HepG2 (cell line): ENCODE results near the gene EHBP1. TPM values are rescaled to one million over a fixed set of nuclear protein-coding genes. Genes with fewer than 3 reads are reported as not detected.

Source experiments
- ATAC-seq: fragments of 200-7000 bp; cut with Tn5 transposase; 3 replicates; pipeline ENCODE4 v1.9.1; 2020; ENCODE audit warnings: mild to moderate bottlenecking, moderate library complexity
- BruUV-seq: library from RNA; stranded (reverse); fragments of 400-500 nt; replicated peaks from 2 replicates; lab custom pipeline; 2021; lab: Mats Ljungman, UMichigan
- CTCF ChIA-PET: fragments of 300-600 bp; formaldehyde crosslinking; extraction: SDS; loops from one replicate; lab custom pipeline; 2021; ENCODE audit warnings: low total read pairs, inconsistent platforms, low intra/inter-chr PET ratio; lab: Yijun Ruan, JAX
- POLR2A ChIA-PET: fragments of 350-600 bp; sonication (Branson Sonifier 250); formaldehyde crosslinking; loops from one replicate; lab custom pipeline; 2020; ENCODE audit warnings: antibody characterized with exemption, inconsistent platforms; lab: Yijun Ruan, JAX
- DNase-seq: peaks from one replicate; pipeline ENCODE4 v3.0.0-alpha.2; 2015; ENCODE audit warnings: low spot score
- FAIRE-seq: peaks from 3 replicates; lab custom pipeline; 2011; peaks lifted over from hg19 to GRCh38; lab: Jason Lieb, UNC
- H2AFZ ChIP-seq: one replicate; pipeline ENCODE4 v1.6.1; 2011; ENCODE audit warnings: low read length, inconsistent platforms
- H3K27ac ChIP-seq: fragments of 300-600 bp; 3 replicates; pipeline ENCODE4 v1.8.0; 2011; ENCODE audit warnings: mixed run types, mild to moderate bottlenecking, mixed read lengths, low read length, inconsistent platforms; ENCODE audit not compliant: insufficient read depth; ENCODE audit errors: extremely low read length
- H3K27me3 ChIP-seq, 2 experiments: fragments of 200-600 bp in 1 of 2; 2 replicates in 1 of 2; 3 replicates in 1 of 2; pipeline versions ENCODE4 v1.6.0 to v1.8.0; 2011; ENCODE audit warnings: low read length in 2 of 2, mild to moderate bottlenecking in 2 of 2, moderate library complexity in 2 of 2, inconsistent platforms in 1 of 2; ENCODE audit not compliant: insufficient read depth in 2 of 2, control insufficient read depth in 1 of 2
- H3K36me3 ChIP-seq, 2 experiments: fragments of 200-600 bp in 1 of 2; replicated peaks in 1 of 2; 2 replicates in 1 of 2; 3 replicates in 1 of 2; pipeline versions ENCODE4 v1.5.1 to v1.8.0; 2011; ENCODE audit warnings: low read length in 2 of 2, inconsistent platforms in 1 of 2; ENCODE audit not compliant: insufficient read depth in 2 of 2, control insufficient read depth in 1 of 2
- H3K4me1 ChIP-seq: 2 replicates; pipeline ENCODE4 v1.5.1; 2012; ENCODE audit warnings: low read length, inconsistent platforms; ENCODE audit not compliant: insufficient read depth
- H3K4me2 ChIP-seq: 2 replicates; pipeline ENCODE4 v1.6.0; 2011; ENCODE audit warnings: low read depth, low read length, inconsistent platforms
- H3K4me3 ChIP-seq, 3 experiments: fragments of 200-600 bp in 1 of 3; sonication (generic), shearing (Covaris generic) in 1 of 3; replicated peaks in 1 of 3; 2 replicates each; pipeline ENCODE4 v1.5.1; 2011 to 2016; ENCODE audit warnings: low read length in 3 of 3, inconsistent platforms in 2 of 3, low read depth in 2 of 3, mild to moderate bottlenecking in 2 of 3, control low read depth in 1 of 3, mixed read lengths in 1 of 3; ENCODE audit not compliant: insufficient read depth in 1 of 3
- H3K79me2 ChIP-seq: one replicate; pipeline ENCODE4 v1.6.1; 2011; ENCODE audit warnings: low read length, inconsistent platforms; ENCODE audit not compliant: insufficient read depth
- H3K9ac ChIP-seq: 2 replicates; pipeline ENCODE4 v1.6.0; 2011; ENCODE audit warnings: mild to moderate bottlenecking, low read depth, low read length, inconsistent platforms; ENCODE audit not compliant: insufficient read depth
- H3K9me3 ChIP-seq: 2 replicates; pipeline ENCODE4 v1.5.1; 2012; ENCODE audit warnings: mild to moderate bottlenecking, low read length
- H4K20me1 ChIP-seq: 2 replicates; pipeline ENCODE4 v1.6.0; 2011; ENCODE audit warnings: inconsistent platforms, mild to moderate bottlenecking, low read length, moderate library complexity; ENCODE audit not compliant: insufficient read depth
- HMG20A ChIP-seq: IDR thresholded peaks from 2 replicates; pipeline ENCODE4 v1.6.1; 2016; ENCODE audit warnings: borderline replicate concordance
- MIER2 ChIP-seq: IDR thresholded peaks from 2 replicates; pipeline ENCODE4 v1.6.1; 2016; ENCODE audit warnings: missing biosample characterization, missing genetic modification reagents
- ONECUT2 ChIP-seq: sonication (generic); formaldehyde crosslinking; IDR thresholded peaks from 2 replicates; pipeline ENCODE4 v1.4.0; 2020; ENCODE audit warnings: missing genetic modification reagents
- RAD21 ChIP-seq: fragments of 450-650 bp; formaldehyde crosslinking; IDR thresholded peaks from 2 replicates; pipeline ENCODE4 v1.5.0; 2020; ENCODE audit warnings: mild to moderate bottlenecking
- ZBTB43 ChIP-seq: sonication (generic); formaldehyde crosslinking; conservative IDR thresholded peaks from 2 replicates; pipeline ENCODE4 v1.4.0; 2020; ENCODE audit warnings: missing genetic modification reagents
- ZNF276 ChIP-seq: sonication (generic); formaldehyde crosslinking; IDR thresholded peaks from 2 replicates; pipeline ENCODE4 v1.4.0; 2020; ENCODE audit warnings: mild to moderate bottlenecking, low read depth, missing genetic modification reagents
- ZNF747 ChIP-seq: sonication (generic); formaldehyde crosslinking; IDR thresholded peaks from 2 replicates; pipeline ENCODE4 v1.8.1; 2023; ENCODE audit warnings: missing genetic modification reagents, mild to moderate bottlenecking, borderline replicate concordance
- ZSCAN22 ChIP-seq: sonication (generic); formaldehyde crosslinking; IDR thresholded peaks from 2 replicates; pipeline ENCODE4 v1.4.0; 2020; ENCODE audit warnings: mild to moderate bottlenecking, missing genetic modification reagents
- WGBS: methylation state at CpG from one replicate; pipeline ENCODE4 v1.1.6; 2017; ENCODE audit warnings: low lambda C conversion rate; 5-methylcytosine and 5-hydroxymethylcytosine counted together
- in situ Hi-C: cut with HindIII; loops from 2 replicates; pipeline ENCODE4 v1.10.0; 2017; ENCODE audit warnings: low pct_unique_long_range_greater_than_20kb; ENCODE audit not compliant: extremely low pct_ligation_motif_present
- intact Hi-C: fragments of 100-400 bp; cut with micrococcal nuclease; formaldehyde crosslinking; loops from one replicate; pipeline ENCODE4 v1.10.0; 2022; ENCODE audit not compliant: unreplicated experiment
- polyA plus RNA-seq, 8 experiments: library from polyadenylated mRNA; depleted of rRNA in 3 of 8; stranded (reverse) in 7 of 8; unstranded in 1 of 8; fragments of >200 nt; fragmentation: Illumina TruSeq in 4 of 8; extraction: Trizol in 4 of 8; gene quantifications; 2 replicates each; pipeline versions ENCODE4 v1.2.1 to v1.2.3, GENCODE V29; 2011 to 2016; ENCODE audit warnings: low read depth in 4 of 8, missing spikeins in 1 of 8, mixed read lengths in 1 of 8; ENCODE audit not compliant: insufficient read depth in 1 of 8
- total RNA-seq, 5 experiments: library from RNA; depleted of rRNA; stranded (reverse); fragments of >200 nt; fragmentation: Illumina TruSeq; extraction: Trizol; gene quantifications; 2 replicates each; pipeline ENCODE4 v1.2.3, GENCODE V29; 2016; ENCODE audit warnings: low read depth in 1 of 5
- TF ChIP-seq, protein P1 (sequence below), 2 experiments: sonication (generic) in 1 of 2; formaldehyde crosslinking in 1 of 2; IDR thresholded peaks; 2 replicates each; pipeline versions ENCODE4 v1.4.0 to v1.6.1; 2018 to 2020; ENCODE audit warnings: missing genetic modification reagents in 2 of 2, borderline replicate concordance in 1 of 2, low read depth in 1 of 2, mild to moderate bottlenecking in 1 of 2, missing biosample characterization in 1 of 2
- TF ChIP-seq, protein P2 (sequence below): sonication (generic); formaldehyde crosslinking; IDR thresholded peaks from 2 replicates; pipeline ENCODE4 v1.4.0; 2020; ENCODE audit warnings: missing genetic modification reagents, borderline replicate concordance

The EHBP1 gene
- total and polyA plus RNA-seq, 2 of the 13 experiments (the other 11 are each of a cell fraction or from before 2014, with no cell fraction given), result 93.5 to 146 TPM

DNA sequence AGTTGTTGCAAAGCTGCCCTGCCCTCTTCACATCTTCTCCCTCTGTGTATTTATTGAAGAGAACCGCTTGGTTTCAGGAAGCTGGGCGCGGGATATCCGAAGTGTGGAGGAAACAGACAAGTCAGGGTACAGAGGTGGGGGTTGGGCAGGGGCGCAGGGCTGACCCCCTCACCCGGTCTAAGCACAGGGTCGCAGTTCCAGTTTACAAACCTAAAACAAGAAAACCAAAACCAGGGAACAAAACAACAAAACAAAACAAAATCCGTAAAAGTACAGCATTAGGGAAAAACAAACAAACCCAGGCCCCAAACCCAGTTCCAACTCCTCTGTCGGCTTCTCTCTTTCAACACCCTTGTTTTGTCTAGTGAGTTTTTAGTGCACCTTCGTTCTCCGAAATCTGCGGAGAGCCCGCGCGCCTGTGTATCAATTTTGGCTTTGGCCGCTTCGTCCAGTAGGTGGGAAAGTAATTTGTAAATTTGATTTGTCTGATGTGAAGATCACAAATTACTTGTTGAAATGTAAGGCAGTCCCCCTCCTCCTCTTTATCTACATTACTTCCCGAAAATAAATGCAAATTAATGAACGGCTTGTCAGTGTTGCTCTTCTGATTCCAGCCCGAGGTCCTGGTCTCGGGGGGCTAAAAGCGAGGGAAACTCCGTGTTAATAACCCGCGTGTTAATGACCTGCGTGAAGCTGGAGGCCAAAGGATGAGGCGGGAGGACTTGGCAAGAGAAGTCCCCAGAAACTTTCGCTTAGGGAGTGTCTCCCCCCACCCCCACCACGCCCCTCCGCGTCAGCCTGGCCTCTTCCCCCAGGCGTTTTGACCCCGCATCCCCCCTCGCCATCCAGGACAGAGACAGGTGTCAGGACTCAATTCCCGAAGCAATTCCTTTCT lies 352.0 kb downstream of the EHBP1 start (continued):
- TF ChIP-seq, protein P1, sequence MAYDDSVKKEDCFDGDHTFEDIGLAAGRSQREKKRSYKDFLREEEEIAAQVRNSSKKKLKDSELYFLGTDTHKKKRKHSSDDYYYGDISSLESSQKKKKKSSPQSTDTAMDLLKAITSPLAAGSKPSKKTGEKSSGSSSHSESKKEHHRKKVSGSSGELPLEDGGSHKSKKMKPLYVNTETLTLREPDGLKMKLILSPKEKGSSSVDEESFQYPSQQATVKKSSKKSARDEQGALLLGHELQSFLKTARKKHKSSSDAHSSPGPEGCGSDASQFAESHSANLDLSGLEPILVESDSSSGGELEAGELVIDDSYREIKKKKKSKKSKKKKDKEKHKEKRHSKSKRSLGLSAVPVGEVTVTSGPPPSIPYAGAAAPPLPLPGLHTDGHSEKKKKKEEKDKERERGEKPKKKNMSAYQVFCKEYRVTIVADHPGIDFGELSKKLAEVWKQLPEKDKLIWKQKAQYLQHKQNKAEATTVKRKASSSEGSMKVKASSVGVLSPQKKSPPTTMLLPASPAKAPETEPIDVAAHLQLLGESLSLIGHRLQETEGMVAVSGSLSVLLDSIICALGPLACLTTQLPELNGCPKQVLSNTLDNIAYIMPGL (CRISPR knock-in tag; IDR thresholded peaks at IDR 0.05; ENCODE audit: borderline replicate concordance in 1 of 2, low read depth in 1 of 2), result no peak

DNA sequence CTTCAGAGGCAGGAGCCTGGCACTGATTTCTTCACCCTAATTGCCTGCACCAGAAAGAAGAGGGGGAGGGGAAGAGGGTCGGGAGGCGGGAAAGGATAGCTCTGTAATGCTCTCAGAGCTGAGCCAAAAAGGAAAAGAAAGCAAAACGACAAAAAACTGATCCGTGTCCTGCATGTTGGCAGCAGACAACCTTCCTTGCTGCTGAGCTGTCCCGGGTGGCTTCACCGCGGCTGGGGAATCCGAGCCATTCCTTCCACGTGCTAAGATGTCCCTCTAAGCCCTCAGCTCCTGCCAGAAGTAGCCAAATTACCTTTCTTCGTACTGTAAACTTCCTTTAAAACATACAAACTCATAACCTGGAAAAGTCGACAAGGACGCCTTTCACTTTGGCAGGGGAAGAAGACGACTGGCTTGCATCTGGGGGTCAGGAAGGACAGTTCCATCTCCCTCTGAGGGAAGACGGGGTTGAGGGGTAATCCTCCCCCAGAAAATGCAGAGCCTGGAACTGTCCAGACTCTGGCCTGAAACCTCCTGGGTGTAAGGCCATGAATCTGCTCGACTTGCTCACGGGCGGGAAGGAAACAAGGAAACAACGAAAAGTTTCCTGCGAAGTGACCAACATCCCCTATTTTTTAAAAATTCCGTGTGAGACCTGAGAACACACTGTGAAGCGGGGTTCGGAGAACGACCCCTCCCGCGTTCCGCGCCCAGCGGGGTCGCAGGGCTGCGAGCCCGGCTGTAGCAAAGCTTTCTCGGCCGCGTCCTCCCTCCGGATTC lies 352.8 kb downstream of the EHBP1 start:
- Histone ChIP-seq H3K9me3 (no peaks in the 10 kb centered on the region), H3K79me2 (no peaks in the 10 kb centered on the region), H3K4me3 (no peak overlapping the region), H3K36me3 (peaks cover 16 to 41% of the 10 kb centered on the region in 2 experiments), H4K20me1 (no peaks in the 10 kb centered on the region), H3K9ac (no peak overlapping the region), H3K4me2 (no peak overlapping the region), H3K27me3 (no peaks in the 10 kb centered on the region), H3K4me1 (no peaks in the 10 kb centered on the region), H2AFZ (no peak overlapping the region), H3K27ac (no peak overlapping the region)
- WGBS, result 94% methylated on average over 35 of the region's 35 CpGs
- ChIA-PET CTCF (no interaction called here), POLR2A (no interaction called here)
- no TSS peak for BruUV-seq
- DNase-seq (no peak), FAIRE-seq (no peak), ATAC-seq (peak; percentile 8; the same call in 2 of the 3 replicates)
- in situ Hi-C loops, result loop anchor here (25.0 kb wide), 1 partner anchor 646 kb away; no protein-coding TSS in a partner anchor
- intact Hi-C loops, result no loop called here
- TF ChIP-seq ZNF276 (CRISPR knock-in tag) (no peak), ONECUT2 (CRISPR knock-in tag) (no peak), MIER2 (no peak), ZSCAN22 (CRISPR knock-in tag) (no peak), RAD21 (CRISPR knock-in tag) (no peak), HMG20A (CRISPR knock-in tag) (no peak), ZBTB43 (CRISPR knock-in tag) (no peak), ZNF747 (CRISPR knock-in tag) (no peak)
- TF ChIP-seq, protein P2, sequence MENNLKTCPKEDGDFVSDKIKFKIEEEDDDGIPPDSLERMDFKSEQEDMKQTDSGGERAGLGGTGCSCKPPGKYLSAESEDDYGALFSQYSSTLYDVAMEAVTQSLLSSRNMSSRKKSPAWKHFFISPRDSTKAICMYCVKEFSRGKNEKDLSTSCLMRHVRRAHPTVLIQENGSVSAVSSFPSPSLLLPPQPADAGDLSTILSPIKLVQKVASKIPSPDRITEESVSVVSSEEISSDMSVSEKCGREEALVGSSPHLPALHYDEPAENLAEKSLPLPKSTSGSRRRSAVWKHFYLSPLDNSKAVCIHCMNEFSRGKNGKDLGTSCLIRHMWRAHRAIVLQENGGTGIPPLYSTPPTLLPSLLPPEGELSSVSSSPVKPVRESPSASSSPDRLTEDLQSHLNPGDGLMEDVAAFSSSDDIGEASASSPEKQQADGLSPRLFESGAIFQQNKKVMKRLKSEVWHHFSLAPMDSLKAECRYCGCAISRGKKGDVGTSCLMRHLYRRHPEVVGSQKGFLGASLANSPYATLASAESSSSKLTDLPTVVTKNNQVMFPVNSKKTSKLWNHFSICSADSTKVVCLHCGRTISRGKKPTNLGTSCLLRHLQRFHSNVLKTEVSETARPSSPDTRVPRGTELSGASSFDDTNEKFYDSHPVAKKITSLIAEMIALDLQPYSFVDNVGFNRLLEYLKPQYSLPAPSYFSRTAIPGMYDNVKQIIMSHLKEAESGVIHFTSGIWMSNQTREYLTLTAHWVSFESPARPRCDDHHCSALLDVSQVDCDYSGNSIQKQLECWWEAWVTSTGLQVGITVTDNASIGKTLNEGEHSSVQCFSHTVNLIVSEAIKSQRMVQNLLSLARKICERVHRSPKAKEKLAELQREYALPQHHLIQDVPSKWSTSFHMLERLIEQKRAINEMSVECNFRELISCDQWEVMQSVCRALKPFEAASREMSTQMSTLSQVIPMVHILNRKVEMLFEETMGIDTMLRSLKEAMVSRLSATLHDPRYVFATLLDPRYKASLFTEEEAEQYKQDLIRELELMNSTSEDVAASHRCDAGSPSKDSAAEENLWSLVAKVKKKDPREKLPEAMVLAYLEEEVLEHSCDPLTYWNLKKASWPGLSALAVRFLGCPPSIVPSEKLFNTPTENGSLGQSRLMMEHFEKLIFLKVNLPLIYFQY (CRISPR knock-in tag), result no peak
